HFF-Myc (cell line): Measurements from ENCODE around the gene PCID2.

Source experiments
- DNase-seq: peaks from one replicate; pipeline ENCODE4 v3.0.0-alpha.2; 2011; ENCODE audit warnings: low read depth; ENCODE audit errors: extremely low read depth
- H3K4me3 ChIP-seq: replicated peaks from 2 replicates; pipeline ENCODE4 v1.5.1; 2011; ENCODE audit warnings: low read depth, mild to moderate bottlenecking, control low read depth, low read length
- TF ChIP-seq, protein P1 (sequence below): IDR thresholded peaks from 2 replicates; pipeline ENCODE4 v1.5.1; 2012; ENCODE audit warnings: mild to moderate bottlenecking, low read depth, low read length, control low read depth; ENCODE audit errors: missing control alignments

The PCID2 gene

DNA sequence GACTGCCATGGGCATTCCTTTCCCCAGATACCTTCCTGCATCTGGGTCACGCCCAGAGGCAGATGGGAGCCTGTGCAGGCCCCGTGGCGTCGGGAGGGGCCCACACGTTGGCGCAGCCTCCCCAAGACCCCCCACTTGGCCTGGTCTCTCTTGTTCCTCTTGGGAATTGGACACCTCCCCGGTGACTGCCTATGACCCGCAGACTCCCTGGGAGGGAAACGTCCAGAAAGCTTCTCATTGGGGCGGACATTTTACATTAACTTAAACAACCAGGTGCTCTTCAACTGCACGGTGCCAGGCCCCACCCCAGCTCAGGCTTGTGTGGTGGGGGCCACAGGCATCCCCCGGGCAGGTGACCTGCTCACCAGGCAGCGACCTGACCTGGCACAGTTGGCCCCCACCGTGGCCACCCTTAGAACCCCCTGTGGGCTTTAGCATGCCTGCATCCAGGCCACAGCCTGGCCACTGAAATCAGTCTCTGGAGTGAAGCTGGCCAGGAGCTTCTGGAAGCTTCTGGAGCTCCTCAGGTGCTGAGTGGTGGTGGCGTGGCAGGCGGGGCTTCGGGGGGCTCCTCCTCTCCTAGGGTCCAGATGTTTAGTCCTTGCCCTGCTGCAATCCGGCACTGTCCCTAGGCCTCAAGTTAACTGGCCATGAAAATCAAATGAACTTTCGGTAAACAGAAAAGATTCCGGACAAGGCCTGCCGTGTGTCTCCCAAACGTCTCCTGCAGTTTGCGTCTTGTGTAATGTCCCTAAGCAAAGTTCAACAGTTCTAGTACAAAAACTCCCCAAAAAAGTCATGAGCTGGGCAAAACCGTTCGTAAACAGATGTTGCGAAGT is 58.5 kb downstream of the PCID2 start:
- H3K4me3 ChIP-seq, result no peak overlapping the region
- no peak for DNase-seq

GRCh38 chr13:113148940-113149503 is 59.4 kb downstream of the PCID2 start:
- no peak overlapping the region for H3K4me3 ChIP-seq
- TF ChIP-seq, protein P1, sequence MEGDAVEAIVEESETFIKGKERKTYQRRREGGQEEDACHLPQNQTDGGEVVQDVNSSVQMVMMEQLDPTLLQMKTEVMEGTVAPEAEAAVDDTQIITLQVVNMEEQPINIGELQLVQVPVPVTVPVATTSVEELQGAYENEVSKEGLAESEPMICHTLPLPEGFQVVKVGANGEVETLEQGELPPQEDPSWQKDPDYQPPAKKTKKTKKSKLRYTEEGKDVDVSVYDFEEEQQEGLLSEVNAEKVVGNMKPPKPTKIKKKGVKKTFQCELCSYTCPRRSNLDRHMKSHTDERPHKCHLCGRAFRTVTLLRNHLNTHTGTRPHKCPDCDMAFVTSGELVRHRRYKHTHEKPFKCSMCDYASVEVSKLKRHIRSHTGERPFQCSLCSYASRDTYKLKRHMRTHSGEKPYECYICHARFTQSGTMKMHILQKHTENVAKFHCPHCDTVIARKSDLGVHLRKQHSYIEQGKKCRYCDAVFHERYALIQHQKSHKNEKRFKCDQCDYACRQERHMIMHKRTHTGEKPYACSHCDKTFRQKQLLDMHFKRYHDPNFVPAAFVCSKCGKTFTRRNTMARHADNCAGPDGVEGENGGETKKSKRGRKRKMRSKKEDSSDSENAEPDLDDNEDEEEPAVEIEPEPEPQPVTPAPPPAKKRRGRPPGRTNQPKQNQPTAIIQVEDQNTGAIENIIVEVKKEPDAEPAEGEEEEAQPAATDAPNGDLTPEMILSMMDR, result no peak
- no peak for DNase-seq

More for the DNA sequence above, 58.5 kb downstream of the PCID2 start:
- TF ChIP-seq, protein P1, result no peak

DNA sequence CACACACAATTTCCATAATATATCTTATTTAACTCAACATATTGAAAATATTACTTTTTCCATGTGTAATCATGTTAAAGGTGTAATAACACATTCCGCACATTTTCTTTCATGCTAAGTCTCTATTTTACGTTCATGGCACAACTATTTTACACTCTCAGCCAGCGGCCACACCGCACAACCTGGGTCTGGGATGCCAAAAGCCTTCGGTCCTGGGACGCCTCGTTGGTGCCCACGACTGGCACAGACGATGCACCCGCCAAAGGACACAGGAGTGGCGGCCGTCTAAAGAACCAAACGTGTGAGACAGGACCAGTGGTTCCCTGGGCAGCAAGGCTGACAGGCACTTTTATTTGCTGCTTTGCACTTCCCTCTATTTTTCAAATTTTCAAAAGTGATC is 60.1 kb downstream of the PCID2 start:
- TF ChIP-seq, protein P1, result no peak
- DNase-seq, result no peak
- H3K4me3 ChIP-seq, result no peak overlapping the region

GRCh38 chr13:113147206-113147605 is 61.3 kb downstream of the PCID2 start:
- TF ChIP-seq, protein P1, result no peak
- no peak for DNase-seq
- no peak overlapping the region for H3K4me3 ChIP-seq

GRCh38 chr13:113146750-113147149 is 61.7 kb downstream of the PCID2 start:
- DNase-seq, result no peak
- TF ChIP-seq, protein P1, result no peak
- H3K4me3 ChIP-seq, result no peak overlapping the region

GRCh38 chr13:113145911-113146598 is 62.4 kb downstream of the PCID2 start:
- TF ChIP-seq, protein P1, result no peak
- H3K4me3 ChIP-seq, result no peak overlapping the region
- DNase-seq, result no peak
